Neural progenitor cell (in vitro differentiated cells): Measurements from ENCODE around the gene ZNF500.

Experiments used
- EZH2phosphoT487 ChIP-seq: fragments of 200-600 bp; sonication (generic); IDR thresholded peaks from 2 replicates; pipeline ENCODE4 v1.6.1; 2017; ENCODE audit warnings: antibody characterized with exemption
- TF ChIP-seq, protein P1 (sequence below): fragments of 200-600 bp; sonication (generic); IDR thresholded peaks from 2 replicates; pipeline ENCODE4 v1.5.1; 2017; ENCODE audit warnings: antibody characterized with exemption, mild to moderate bottlenecking

DNA sequence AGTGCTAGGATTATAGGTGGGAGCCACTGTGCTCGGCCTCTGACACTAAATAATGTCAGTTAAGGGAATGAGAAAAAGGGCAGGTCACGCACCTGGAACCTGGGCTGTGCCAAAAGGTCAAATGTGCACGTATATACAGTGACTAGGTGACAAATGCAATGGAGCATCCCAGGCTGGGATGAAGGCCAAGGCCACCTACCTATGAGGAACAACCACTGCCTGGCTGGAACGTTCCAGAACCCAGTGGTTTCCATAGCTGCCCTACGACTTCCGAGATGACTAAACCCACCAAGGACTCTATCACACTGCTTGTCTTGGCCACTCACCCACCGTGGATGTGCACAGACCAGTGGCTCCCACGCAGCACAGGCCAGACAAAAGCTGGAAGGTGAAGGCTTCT lies 16.1 kb downstream of the ZNF500 start:
- TF ChIP-seq, protein P1, sequence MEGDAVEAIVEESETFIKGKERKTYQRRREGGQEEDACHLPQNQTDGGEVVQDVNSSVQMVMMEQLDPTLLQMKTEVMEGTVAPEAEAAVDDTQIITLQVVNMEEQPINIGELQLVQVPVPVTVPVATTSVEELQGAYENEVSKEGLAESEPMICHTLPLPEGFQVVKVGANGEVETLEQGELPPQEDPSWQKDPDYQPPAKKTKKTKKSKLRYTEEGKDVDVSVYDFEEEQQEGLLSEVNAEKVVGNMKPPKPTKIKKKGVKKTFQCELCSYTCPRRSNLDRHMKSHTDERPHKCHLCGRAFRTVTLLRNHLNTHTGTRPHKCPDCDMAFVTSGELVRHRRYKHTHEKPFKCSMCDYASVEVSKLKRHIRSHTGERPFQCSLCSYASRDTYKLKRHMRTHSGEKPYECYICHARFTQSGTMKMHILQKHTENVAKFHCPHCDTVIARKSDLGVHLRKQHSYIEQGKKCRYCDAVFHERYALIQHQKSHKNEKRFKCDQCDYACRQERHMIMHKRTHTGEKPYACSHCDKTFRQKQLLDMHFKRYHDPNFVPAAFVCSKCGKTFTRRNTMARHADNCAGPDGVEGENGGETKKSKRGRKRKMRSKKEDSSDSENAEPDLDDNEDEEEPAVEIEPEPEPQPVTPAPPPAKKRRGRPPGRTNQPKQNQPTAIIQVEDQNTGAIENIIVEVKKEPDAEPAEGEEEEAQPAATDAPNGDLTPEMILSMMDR: no peak
- TF ChIP-seq EZH2phosphoT487: no peak
